Femur (tissue), 1 donor: ENCODE data around the gene NAA35.

ENCODE experiments used
- DNase-seq: peaks from one replicate; pipeline ENCODE4 v3.0.0-alpha.2; 2017

The NAA35 gene

DNA sequence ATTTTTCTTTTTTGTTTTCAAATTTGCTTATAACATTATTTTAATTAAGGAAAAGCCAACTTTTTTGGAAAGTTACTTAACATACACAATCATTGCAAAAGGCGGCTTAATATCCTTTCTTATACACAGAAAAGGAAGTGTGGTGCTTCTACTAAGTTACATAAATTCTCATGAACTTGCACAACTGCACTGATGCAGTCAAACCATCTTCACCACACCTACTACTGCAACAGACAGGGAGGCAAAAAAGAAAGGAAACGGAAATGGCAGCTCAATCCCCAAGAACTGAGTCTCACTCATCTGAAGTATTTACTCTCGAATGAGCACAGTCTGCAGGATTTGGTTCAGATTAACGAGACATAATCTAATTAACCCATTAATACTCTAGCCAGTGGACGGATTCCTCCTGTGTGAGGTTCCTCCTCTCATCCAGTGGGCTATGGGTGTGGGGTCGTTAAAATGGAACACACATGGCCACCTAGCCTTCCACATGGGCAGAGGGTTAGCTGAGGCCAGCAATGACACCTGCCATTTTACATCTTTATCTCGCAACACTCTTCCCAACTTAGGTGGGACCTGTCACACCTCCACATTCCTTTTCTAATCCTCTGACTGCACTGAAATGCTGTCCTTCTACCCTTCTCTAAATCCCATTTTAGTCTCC lies 128.4 kb downstream of the NAA35 start:
- no peak for DNase-seq
